SK-N-SH (cell line): ENCODE results near the gene ADNP2. TPM values are rescaled to one million over a fixed set of nuclear protein-coding genes. Genes with fewer than 3 reads are reported as not detected.

ENCODE experiments used
- CTCF ChIA-PET: fragments of 300-600, 350-600 bp; formaldehyde crosslinking; extraction: SDS; loops from one replicate; lab custom pipeline; 2021; lab: Yijun Ruan, JAX
- POLR2A ChIA-PET: fragments of 350-600 bp; sonication (Branson Sonifier 250); formaldehyde crosslinking; extraction: SDS; loops from one replicate; lab custom pipeline; 2020; ENCODE audit warnings: antibody characterized with exemption, inconsistent platforms; lab: Yijun Ruan, JAX
- DNase-seq: peaks from one replicate; pipeline ENCODE4 v3.0.0; 2012
- H2AFZ ChIP-seq: fragments of 200-600 bp; sonication (generic); 2 replicates; pipeline ENCODE4 v1.8.1; 2016; ENCODE audit warnings: antibody characterized with exemption, mild to moderate bottlenecking, low read depth
- H3F3A ChIP-seq: fragments of 200-600 bp; sonication (generic); replicated peaks from 2 replicates; pipeline ENCODE3; 2016; ENCODE audit warnings: antibody characterized with exemption, mild to moderate bottlenecking; ENCODE audit not compliant: insufficient read depth
- H3K27ac ChIP-seq, 2 experiments: fragments of 200-500 bp in 1 of 2; fragments of 200-600 bp in 1 of 2; sonication (Bioruptor generic) in 1 of 2; sonication (generic), shearing (Covaris generic) in 1 of 2; 2 replicates each; pipeline versions ENCODE4 v1.5.1 to v1.6.1; 2014 to 2016; ENCODE audit warnings: low read depth in 2 of 2, inconsistent platforms in 1 of 2, low read length in 1 of 2, mild to moderate bottlenecking in 1 of 2, mixed read lengths in 1 of 2
- H3K27me3 ChIP-seq: fragments of 200-600 bp; sonication (generic), shearing (Covaris generic); 2 replicates; pipeline ENCODE4 v1.6.1; 2016; ENCODE audit warnings: mixed run types; ENCODE audit not compliant: insufficient read depth
- H3K36me3 ChIP-seq, 2 experiments: fragments of 200-500 bp in 1 of 2; fragments of 200-600 bp in 1 of 2; sonication (Bioruptor generic) in 1 of 2; sonication (generic) in 1 of 2; replicated peaks in 1 of 2; 2 replicates each; pipeline versions ENCODE3 to v1.5.1; 2014 to 2016; ENCODE audit warnings: low read length in 1 of 2, mild to moderate bottlenecking in 1 of 2; ENCODE audit not compliant: insufficient read depth in 2 of 2, control insufficient read depth in 1 of 2
- H3K4me1 ChIP-seq, 2 experiments: fragments of 200-500 bp in 1 of 2; fragments of 200-600 bp in 1 of 2; sonication (Bioruptor generic) in 1 of 2; sonication (generic), shearing (Covaris generic) in 1 of 2; 2 replicates each; pipeline versions ENCODE4 v1.5.1 to v1.6.1; 2014 to 2016; ENCODE audit warnings: low read depth in 1 of 2, low read length in 1 of 2, mixed run types in 1 of 2; ENCODE audit not compliant: insufficient read depth in 2 of 2, control insufficient read depth in 1 of 2
- H3K4me2 ChIP-seq: fragments of 200-600 bp; sonication (generic), shearing (Covaris generic); 2 replicates; pipeline ENCODE4 v1.6.1; 2017; ENCODE audit warnings: mixed run types
- H3K4me3 ChIP-seq, 2 experiments: fragments of 200-500 bp in 1 of 2; fragments of 200-600 bp in 1 of 2; sonication (Bioruptor generic) in 1 of 2; sonication (generic), shearing (Covaris generic) in 1 of 2; 2 replicates each; pipeline versions ENCODE4 v1.5.1 to v1.8.1; 2014 to 2016; ENCODE audit warnings: low read depth in 2 of 2, inconsistent platforms in 1 of 2, low read length in 1 of 2, mild to moderate bottlenecking in 1 of 2, mixed read lengths in 1 of 2, moderate library complexity in 1 of 2
- H3K79me2 ChIP-seq: fragments of 200-600 bp; sonication (generic); 2 replicates; pipeline ENCODE4 v1.8.1; 2017; ENCODE audit warnings: mild to moderate bottlenecking; ENCODE audit not compliant: insufficient read depth
- H3K9ac ChIP-seq: fragments of 200-600 bp; sonication (generic); 2 replicates; pipeline ENCODE4 v1.6.1; 2017; ENCODE audit warnings: mixed run types
- H3K9me2 ChIP-seq: fragments of 200-600 bp; sonication (generic); 2 replicates; pipeline ENCODE4 v1.6.1; 2017; ENCODE audit warnings: mixed run types
- H3K9me3 ChIP-seq: fragments of 200-600 bp; sonication (generic); 2 replicates; pipeline ENCODE4 v1.6.1; 2017; ENCODE audit warnings: mixed run types, mild to moderate bottlenecking, moderate library complexity
- H4K20me1 ChIP-seq: fragments of 200-600 bp; sonication (generic); 2 replicates; pipeline ENCODE4 v1.6.1; 2017; ENCODE audit warnings: mild to moderate bottlenecking, mixed run types; ENCODE audit not compliant: insufficient read depth
- ELF1 ChIP-seq: IDR thresholded peaks from 2 replicates; pipeline ENCODE4 v1.4.0; 2012
- EZH2phosphoT487 ChIP-seq: fragments of 200-600 bp; sonication (generic); IDR thresholded peaks from 2 replicates; pipeline ENCODE4 v1.6.1; 2017; ENCODE audit warnings: low read depth, mixed run types, mild to moderate bottlenecking, antibody characterized with exemption, moderate library complexity, borderline replicate concordance
- FOSL2 ChIP-seq: IDR thresholded peaks from 2 replicates; pipeline ENCODE4 v1.4.0; 2012; ENCODE audit warnings: low read depth, mild to moderate bottlenecking, moderate library complexity, borderline replicate concordance
- FOXM1 ChIP-seq: IDR thresholded peaks from 2 replicates; pipeline ENCODE4 v1.4.0; 2012; ENCODE audit warnings: low read depth, mild to moderate bottlenecking
- GABPA ChIP-seq: IDR thresholded peaks from 2 replicates; pipeline ENCODE4 v1.4.0; 2012; ENCODE audit warnings: low read depth, mild to moderate bottlenecking
- GATA2 ChIP-seq: sonication (generic); formaldehyde crosslinking; IDR thresholded peaks from 2 replicates; pipeline ENCODE4 v1.5.0; 2020; ENCODE audit warnings: mild to moderate bottlenecking, missing genetic modification reagents
- NFIC ChIP-seq: IDR thresholded peaks from 2 replicates; pipeline ENCODE4 v1.4.0; 2012; ENCODE audit warnings: borderline replicate concordance
- NRF1 ChIP-seq: IDR thresholded peaks from 2 replicates; pipeline ENCODE4 v1.6.1; 2012; ENCODE audit warnings: low read depth, mild to moderate bottlenecking, low read length
- PBX3 ChIP-seq: IDR thresholded peaks from 2 replicates; pipeline ENCODE4; 2012
- POLR2AphosphoS5 ChIP-seq: IDR thresholded peaks from 2 replicates; pipeline ENCODE4 v1.6.1; 2012; ENCODE audit warnings: low read depth, low read length
- REST ChIP-seq: IDR thresholded peaks from 2 replicates; pipeline ENCODE4 v1.6.1; 2012; ENCODE audit warnings: mild to moderate bottlenecking, low read depth, low read length, moderate library complexity
- RFX5 ChIP-seq: IDR thresholded peaks from 2 replicates; pipeline ENCODE4 v1.6.1; 2012; ENCODE audit warnings: mild to moderate bottlenecking, improper control_type of control experiment, low read length
- TCF12 ChIP-seq: IDR thresholded peaks from 2 replicates; pipeline ENCODE4 v1.4.0; 2012
- USF1 ChIP-seq: IDR thresholded peaks from 2 replicates; pipeline ENCODE4 v1.4.0; 2012; ENCODE audit warnings: low read depth, borderline replicate concordance
- WGBS: methylation state at CpG from one replicate; pipeline ENCODE4 v1.1.6; 2017; ENCODE audit warnings: low lambda C conversion rate; 5-methylcytosine and 5-hydroxymethylcytosine counted together
- polyA plus RNA-seq, 3 experiments: library from polyadenylated mRNA; depleted of rRNA; stranded (reverse); fragments of >200 nt; gene quantifications; 2 replicates each; pipeline ENCODE4 v1.2.3, GENCODE V29; 2012

ADNP2 gene
- polyA plus RNA-seq, 1 of the 3 experiments (the other 2 are of a cell fraction): 4.3 TPM

GRCh38 chr18:80137976-80138375 lies 28.9 kb downstream of the ADNP2 start:
- CTCF ChIA-PET: interaction anchor here (1.0 kb wide), 1 partner anchor 20 kb away, joined by 5 read pairs; no protein-coding TSS in a partner anchor
- Histone ChIP-seq H3K4me1 (peaks cover 0 to 12% of the 10 kb centered on the region in 2 experiments; a peak in 1 of 4 replicates), H3K4me3 (no peak overlapping the region), H3K9me3 (no peaks in the 10 kb centered on the region), H3K36me3 (peaks cover 50 to 83% of the 10 kb centered on the region in 2 experiments), H2AFZ (no peak overlapping the region), H3F3A (no peaks in the 10 kb centered on the region), H3K27ac (no peak overlapping the region), H3K27me3 (no peaks in the 10 kb centered on the region), H3K9me2 (no peaks in the 10 kb centered on the region), H4K20me1 (peaks cover 9% of the 10 kb centered on the region; the same call in 1 of the 2 replicates), H3K9ac (no peak overlapping the region), H3K79me2 (peaks cover 27% of the 10 kb centered on the region), H3K4me2 (no peak overlapping the region)
- over 99% methylated on average over 9 of the region's 12 CpGs for WGBS
- POLR2A ChIA-PET: no interaction called here
- no peak for DNase-seq
- no peak for TF ChIP-seq NFIC
- no peak for TF ChIP-seq ELF1
- no peak for TF ChIP-seq POLR2AphosphoS5
- no peak for TF ChIP-seq EZH2phosphoT487
- TF ChIP-seq TCF12: no peak

- no peak for DNase-seq
- TF ChIP-seq GABPA: no peak
- TF ChIP-seq ELF1: no peak
- TF ChIP-seq RFX5: no peak
- no peak for TF ChIP-seq FOXM1
- 100% methylated on average over 3 of the region's 5 CpGs for WGBS
- no peak overlapping the region for H3K4me3 ChIP-seq
- H3K27me3 ChIP-seq: no peaks in the 10 kb centered on the region
- POLR2A ChIA-PET: no interaction called here
- H3K36me3 ChIP-seq: peaks cover 28 to 68% of the 10 kb centered on the region in 2 experiments
- no peak overlapping the region for H3K27ac ChIP-seq
- no peak overlapping the region for H3K4me2 ChIP-seq
- H3F3A ChIP-seq: peaks cover 4% of the 10 kb centered on the region
- no peak overlapping the region for H3K9ac ChIP-seq
- CTCF ChIA-PET: interaction anchor here (0.7 to 1.2 kb wide), 3 partner anchors 10 to 18 kb away, joined by 3 to 4 read pairs (median 3); no protein-coding TSS in a partner anchor
- H3K9me2 ChIP-seq: no peaks in the 10 kb centered on the region
- peaks cover 0 to 12% of the 10 kb centered on the region in 2 experiments; a peak in 2 of 4 replicates for H3K4me1 ChIP-seq
- H3K79me2 ChIP-seq: peaks cover 11% of the 10 kb centered on the region; the same call in 1 of the 2 replicates
- H2AFZ ChIP-seq: no peak overlapping the region
- peaks cover 17% of the 10 kb centered on the region for H4K20me1 ChIP-seq
- H3K9me3 ChIP-seq: no peaks in the 10 kb centered on the region
Observed at GRCh38 chr18:80140455-80140985, 31.5 kb downstream of the ADNP2 start.

GRCh38 chr18:80143881-80144280 lies 34.8 kb downstream of the ADNP2 start:
- CTCF ChIA-PET: interaction anchor here (0.6 to 0.8 kb wide), 2 partner anchors 14 to 114 kb away, joined by 3 to 4 read pairs; no protein-coding TSS in a partner anchor
- peaks cover 2% of the 10 kb centered on the region; the same call in 1 of the 2 replicates for H3K79me2 ChIP-seq
- H3K4me1 ChIP-seq: peaks cover 0 to 7% of the 10 kb centered on the region in 2 experiments; a peak in 3 of 4 replicates
- no peak overlapping the region for H3K27ac ChIP-seq
- no peak overlapping the region for H3K9ac ChIP-seq
- TF ChIP-seq GABPA (no peak), REST (no peak), NRF1 (no peak), GATA2 (CRISPR knock-in tag) (no peak), FOSL2 (no peak), USF1 (no peak), PBX3 (no peak)
- TF ChIP-seq, all 33 proteins: peak for 0
- POLR2A ChIA-PET: no interaction called here
- Histone ChIP-seq H3K36me3 (peaks cover 20 to 47% of the 10 kb centered on the region in 2 experiments), H3K27me3 (no peaks in the 10 kb centered on the region), H3K9me2 (no peaks in the 10 kb centered on the region), H4K20me1 (peaks cover 14% of the 10 kb centered on the region), H3K4me2 (no peak overlapping the region), H3K9me3 (no peaks in the 10 kb centered on the region), H2AFZ (no peak overlapping the region), H3F3A (peaks cover 10% of the 10 kb centered on the region), H3K4me3 (no peak overlapping the region)
- WGBS: 84% methylated on average over 2 of the region's 2 CpGs
- DNase-seq: no peak
